ENCODE measurements around the gene NUP188.

NUP188 gene, protein sequence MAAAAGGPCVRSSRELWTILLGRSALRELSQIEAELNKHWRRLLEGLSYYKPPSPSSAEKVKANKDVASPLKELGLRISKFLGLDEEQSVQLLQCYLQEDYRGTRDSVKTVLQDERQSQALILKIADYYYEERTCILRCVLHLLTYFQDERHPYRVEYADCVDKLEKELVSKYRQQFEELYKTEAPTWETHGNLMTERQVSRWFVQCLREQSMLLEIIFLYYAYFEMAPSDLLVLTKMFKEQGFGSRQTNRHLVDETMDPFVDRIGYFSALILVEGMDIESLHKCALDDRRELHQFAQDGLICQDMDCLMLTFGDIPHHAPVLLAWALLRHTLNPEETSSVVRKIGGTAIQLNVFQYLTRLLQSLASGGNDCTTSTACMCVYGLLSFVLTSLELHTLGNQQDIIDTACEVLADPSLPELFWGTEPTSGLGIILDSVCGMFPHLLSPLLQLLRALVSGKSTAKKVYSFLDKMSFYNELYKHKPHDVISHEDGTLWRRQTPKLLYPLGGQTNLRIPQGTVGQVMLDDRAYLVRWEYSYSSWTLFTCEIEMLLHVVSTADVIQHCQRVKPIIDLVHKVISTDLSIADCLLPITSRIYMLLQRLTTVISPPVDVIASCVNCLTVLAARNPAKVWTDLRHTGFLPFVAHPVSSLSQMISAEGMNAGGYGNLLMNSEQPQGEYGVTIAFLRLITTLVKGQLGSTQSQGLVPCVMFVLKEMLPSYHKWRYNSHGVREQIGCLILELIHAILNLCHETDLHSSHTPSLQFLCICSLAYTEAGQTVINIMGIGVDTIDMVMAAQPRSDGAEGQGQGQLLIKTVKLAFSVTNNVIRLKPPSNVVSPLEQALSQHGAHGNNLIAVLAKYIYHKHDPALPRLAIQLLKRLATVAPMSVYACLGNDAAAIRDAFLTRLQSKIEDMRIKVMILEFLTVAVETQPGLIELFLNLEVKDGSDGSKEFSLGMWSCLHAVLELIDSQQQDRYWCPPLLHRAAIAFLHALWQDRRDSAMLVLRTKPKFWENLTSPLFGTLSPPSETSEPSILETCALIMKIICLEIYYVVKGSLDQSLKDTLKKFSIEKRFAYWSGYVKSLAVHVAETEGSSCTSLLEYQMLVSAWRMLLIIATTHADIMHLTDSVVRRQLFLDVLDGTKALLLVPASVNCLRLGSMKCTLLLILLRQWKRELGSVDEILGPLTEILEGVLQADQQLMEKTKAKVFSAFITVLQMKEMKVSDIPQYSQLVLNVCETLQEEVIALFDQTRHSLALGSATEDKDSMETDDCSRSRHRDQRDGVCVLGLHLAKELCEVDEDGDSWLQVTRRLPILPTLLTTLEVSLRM (N-terminal part only)

DNA sequence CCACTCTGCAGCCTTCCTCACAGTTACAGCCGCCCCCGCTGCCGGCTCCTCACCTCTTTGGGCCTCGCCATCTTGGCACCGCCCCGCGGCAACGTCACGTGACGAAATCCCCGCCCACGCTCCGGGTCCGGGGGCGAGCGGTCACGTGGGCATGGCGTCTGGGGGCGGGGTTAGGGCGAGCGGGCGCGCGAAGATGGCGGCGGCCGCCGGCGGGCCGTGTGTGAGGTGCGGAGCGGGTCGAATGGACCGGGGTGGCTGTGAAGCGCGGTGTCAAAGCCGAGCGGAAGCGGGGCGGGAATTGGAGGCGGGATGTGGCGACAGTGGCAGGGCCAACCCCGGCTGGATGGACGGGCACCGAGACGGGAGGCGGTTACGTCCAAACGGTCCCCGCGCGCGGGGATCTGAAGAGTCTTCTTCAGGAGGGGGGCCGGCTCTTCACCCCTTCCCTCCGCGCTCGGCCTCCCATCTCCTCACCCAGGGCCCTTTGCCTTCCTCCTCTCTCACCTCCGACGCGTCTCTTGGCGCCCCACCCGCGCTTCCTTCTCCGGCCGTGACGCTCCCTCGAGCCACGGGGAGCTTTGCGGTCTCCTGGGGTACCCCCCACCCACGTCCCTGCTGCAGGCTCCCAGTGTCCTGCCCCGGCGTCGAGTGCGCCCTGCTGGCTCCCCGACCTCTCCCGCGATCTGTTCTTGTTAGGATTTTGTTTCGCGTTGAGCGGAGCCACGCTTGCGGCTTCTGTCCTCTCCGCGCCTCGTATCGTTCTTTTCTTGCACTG, at the start of gene NUP188, which contains the start of gene DOLK:
NUP188 (plus strand) TSS at position 173 of the 775 bp plus-strand sequence; CDS start at position 194, 21 bp downstream.
DOLK (minus strand) TSS at position 77 of the 775 bp plus-strand sequence. CDS start 300 bp downstream, outside the sequence.
- DNase-seq (ENCODE audit: low spot score) = peak; percentile 98

DNA sequence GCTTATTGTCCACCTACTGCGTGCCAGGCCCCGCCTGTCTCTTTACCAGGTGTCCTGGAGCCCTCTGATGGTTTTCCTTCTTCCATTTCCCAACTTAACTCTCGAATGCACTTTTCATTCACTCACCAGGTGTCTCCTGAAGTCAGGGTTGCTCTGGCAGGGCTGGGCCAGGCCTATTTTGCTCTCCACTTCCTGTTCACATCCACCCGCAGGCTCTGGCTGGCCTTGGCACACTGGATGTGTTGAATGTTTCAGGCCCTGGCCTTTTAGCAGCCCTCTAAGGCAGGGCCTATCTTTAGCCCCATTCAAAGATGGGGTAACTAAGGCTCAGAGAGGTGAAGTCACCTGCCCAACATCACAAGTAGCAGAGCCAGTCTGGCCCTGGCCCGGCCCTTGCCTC, 49.1 kb upstream of the NUP188 start:
- no peak for DNase-seq (ENCODE audit: low spot score)

DNA sequence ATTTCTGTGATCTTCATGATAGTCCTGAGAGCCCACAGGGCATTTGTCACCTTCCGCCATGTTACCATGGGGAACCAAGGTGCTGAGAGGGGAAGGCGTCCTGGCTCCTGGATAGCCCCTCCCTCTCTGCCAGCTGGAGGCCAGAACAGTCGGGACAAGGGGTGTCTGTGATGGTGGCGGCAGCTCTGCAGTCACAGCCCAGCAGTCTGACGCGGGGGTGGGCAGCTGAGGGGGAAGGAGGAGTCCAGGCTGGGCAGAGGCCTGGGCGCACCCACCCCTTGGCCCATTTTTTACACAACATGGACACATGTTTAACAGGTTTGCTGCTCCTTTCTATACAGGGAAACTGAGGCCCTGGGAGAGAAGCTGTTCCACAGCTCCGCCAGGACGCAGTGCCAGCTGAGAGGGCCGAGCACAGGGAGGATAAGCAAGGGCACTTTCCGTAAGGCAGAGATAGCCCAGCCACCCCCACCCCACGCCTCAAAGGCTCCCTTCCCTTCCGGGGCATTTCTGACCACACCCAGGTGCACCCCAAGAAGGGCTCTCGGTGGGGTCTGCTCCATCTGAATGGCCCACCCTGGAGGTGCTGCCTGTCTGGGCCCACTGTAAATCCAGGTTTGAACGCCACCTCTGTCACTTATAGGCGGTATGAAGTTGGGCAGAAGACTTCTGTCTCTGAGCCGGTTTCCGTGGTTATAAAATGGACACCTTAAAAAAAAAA, 48.5 kb upstream of the NUP188 start:
- no peak for DNase-seq (ENCODE audit: low spot score)

DNA sequence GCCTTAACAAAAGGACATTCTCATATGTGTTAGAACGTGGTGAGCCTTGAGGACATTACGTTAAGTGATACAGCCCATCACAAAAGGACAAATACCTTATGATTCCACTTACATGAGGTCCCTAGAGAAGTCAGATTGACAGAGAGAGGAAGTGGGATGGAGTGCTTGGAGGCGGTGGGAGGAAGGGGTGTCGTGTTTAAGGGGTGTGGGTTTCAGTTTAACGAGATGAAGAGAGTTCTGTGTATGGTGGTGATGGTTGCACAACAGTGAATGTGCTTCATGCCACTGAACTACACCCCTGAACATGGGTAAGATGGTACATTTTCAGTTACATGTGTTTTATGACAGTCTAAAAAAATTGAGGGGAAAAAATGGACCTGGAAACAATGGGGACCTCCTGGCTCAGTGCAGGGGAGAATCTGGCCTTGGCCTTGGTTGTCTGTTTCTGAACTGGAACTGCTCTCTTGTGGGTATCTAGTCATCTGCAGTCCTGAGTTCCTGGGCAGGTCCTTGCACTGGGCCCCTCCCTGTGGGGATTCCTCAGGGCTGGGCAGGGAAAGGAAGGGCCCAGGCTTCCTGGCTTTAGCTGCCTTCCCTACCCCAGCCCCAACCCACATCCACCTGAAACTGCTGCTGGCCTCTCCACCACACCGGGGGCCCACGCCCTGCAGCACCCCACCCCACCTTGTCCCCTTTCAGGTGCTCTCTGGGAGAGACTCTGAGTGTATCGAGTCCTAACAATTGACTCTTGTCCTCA, 47.8 kb upstream of the NUP188 start:
- no peak for DNase-seq (ENCODE audit: low spot score)

DNA sequence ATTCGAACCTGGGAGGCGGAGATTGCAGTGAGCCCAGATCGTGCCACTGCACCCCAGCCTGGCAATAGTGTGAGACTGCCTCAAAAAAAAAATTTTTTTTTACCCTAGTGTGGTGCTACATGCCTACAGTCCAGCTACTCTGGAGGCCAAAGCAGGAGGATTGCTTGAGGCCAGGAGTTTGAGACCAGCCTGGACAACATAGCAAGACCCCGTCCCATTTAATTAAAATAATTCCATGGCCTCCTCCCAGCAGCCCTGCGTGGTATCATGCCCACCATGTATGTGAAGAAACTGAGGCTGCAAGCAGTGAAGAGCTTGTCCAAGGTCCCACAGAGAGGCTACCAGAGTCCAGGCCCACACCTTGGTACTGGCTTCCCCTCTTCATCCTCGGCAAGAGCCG, 46.1 kb upstream of the NUP188 start:
- DNase-seq (ENCODE audit: low spot score) = no peak

DNA sequence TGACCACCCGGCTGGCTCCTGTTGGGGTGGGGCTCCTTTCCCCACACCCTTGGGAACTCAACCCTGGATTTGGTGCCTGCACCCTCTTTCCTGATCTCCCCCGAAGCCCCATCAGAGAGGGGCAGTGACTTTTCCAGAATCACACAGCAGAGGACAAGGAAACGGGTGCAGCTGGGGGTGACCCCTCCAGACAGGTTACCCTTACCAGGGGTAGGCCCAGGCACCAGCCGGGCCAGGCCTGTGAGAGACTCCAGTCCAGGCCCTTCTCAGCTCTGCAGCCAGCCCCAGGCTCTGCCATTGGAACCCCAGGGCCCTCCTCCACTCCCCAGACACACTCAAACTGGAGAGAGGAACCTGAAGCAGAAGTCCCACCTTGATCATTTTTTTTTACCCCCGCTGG, 45.7 kb upstream of the NUP188 start:
- no peak for DNase-seq (ENCODE audit: low spot score)

DNA sequence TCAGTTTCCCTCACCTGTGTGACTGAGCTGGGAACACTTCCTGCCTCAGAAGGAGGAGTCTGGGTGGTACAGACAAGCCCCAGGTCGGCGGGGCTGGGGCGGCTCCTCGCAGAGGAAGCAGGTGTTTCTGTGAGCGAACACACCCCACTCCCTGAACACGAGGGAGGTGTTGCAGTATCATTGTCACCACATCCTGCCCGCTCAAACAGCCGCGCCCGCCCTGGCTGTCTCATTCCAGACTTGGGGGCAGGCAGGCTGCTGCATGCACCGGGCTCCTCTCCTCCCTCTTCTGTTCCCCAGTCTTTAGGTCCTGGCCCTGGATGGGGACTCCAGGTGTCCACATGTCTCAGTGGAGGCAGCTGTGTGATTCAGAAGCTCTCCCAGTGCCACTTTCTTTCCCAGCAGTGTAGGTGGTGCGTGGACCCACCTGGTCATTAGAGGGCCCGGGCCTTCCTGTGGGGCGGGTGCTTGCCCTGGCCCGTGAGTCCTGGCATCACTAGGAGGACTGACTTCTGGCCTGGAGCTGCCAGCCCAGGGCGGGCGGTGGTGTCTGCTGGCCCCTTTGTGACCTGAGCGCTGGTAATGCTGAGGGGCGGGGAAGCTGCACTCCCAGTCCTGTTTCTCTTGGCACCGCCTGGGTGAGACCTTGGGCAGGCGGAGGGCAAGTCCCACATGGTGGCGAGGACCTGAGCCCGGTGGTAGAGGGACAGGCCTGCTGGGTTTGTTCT, 45.0 kb upstream of the NUP188 start:
- no peak for DNase-seq (ENCODE audit: low spot score)

DNA sequence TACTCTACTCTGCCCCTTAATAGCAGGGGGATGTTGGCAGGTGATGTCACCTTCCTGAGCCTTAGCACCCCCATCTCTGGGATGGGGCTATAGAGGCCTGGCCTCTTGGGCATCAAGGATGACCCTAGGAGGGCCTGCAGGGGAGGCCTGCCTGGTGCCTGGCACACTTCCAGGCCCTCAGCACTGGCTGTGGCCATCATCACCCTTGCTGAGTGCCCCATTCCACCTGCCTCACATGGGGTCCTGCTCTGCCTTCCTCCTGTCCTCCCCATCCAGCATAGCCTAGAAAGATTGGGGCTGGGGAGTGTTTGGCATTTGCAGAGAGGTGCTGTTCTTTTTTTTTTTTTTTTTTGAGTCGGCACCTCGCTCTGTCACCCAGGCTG, 44.4 kb upstream of the NUP188 start:
- no peak for DNase-seq (ENCODE audit: low spot score)

DNA sequence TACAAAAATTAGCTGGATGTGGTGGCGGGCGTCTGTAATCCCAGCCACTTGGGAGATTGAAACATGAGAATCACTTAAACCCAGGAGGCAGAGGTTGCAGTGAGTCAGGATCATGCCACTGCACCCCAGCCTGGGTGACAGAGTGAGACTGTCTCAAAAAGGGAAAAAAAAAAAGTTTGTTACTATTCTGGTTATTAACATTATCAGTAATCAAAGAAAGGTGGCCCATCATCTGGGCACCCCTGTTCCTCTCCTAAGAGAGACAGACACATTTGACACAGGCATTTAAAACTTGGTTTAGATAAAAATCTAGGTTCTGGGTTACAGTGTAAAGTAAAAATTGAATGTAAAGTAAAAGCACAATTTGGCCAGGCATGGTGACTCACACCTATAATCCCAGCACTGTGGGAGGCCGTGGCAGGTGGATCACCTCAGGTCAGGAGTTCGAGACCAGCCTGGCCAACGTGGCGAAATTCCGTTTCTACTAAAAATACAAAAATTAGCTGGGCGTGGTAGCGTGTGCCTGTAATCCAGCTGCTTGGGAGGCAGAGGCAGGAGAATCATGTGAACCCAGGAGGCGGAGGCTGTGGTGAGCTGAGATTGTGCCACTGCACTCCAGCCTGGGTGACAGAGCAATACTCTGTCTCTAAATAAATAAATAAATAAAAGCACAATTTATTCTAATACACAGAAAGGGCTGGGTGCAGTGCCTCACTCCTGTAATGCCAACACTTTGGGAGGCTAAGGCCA, 43.5 kb upstream of the NUP188 start:
- DNase-seq (ENCODE audit: low spot score) = no peak

DNA sequence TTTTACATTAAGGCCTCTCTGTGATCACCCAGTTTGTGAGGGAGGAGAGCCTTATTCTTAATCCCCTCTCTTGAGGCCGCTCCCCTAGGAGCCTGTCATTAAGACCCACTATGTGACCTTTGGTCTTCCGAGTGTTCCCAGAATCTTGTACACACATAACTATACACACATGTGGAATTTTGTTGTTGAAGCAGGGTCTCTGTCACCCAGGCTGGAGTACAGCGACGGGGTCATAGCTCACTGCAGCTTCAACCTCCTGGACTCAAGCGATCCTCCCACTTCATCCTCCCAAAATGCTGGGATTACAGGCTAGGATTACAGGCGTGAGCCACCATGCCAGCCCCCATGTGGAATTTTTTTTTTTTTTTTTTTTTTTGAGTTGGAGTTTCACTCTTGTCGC, 41.5 kb upstream of the NUP188 start:
- DNase-seq (ENCODE audit: low spot score) = no peak

DNA sequence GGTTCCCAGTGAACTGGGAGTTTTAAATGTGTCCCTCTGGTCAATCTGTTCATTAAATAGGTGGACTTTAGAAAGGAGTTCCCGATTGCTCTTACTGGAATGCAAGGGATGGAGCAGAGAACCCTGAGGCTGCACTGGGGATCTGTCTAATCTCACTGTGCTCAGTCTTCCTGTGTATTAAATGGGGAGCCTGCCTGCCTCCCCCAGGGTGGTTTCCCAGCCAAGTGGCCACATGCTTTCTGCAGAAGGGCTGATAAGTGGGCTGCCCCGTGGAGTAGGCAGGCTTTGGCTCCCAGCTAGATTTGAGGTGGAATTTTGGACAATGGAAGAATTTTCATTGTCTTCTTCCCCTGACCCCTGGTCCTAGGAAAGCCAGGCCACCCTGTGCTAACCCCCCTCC, 40.8 kb upstream of the NUP188 start:
- no peak for DNase-seq (ENCODE audit: low spot score)

DNA sequence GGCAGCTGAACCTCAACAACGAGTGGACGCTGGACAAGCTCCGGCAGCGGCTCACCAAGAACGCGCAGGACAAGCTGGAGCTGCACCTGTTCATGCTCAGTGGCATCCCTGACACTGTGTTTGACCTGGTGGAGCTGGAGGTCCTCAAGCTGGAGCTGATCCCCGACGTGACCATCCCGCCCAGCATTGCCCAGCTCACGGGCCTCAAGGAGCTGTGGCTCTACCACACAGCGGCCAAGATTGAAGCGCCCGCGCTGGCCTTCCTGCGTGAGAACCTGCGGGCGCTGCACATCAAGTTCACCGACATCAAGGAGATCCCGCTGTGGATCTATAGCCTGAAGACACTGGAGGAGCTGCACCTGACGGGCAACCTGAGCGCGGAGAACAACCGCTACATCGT, 39.1 kb upstream of the NUP188 start:
- no peak for DNase-seq (ENCODE audit: low spot score)

DNA sequence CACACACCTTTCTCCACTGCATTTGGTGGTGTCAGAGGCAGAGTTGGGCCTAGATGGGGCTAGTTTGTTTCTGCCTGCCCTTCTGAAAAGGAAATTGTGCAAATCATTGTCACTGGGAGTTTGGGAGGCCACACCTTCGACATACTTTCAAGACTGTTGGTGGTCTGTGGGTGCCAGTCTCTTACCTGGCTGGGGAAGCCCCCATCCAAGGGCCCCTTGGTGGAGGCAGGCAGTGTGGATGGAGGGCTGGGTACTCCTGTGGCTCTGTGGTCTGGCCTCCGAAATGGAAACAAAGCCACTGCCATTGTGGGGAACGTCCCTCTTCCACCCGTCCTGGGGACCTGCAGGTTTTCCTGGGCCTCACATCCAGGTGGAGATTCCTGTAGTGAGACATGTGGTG, 37.6 kb upstream of the NUP188 start:
- DNase-seq (ENCODE audit: low spot score) = no peak

DNA sequence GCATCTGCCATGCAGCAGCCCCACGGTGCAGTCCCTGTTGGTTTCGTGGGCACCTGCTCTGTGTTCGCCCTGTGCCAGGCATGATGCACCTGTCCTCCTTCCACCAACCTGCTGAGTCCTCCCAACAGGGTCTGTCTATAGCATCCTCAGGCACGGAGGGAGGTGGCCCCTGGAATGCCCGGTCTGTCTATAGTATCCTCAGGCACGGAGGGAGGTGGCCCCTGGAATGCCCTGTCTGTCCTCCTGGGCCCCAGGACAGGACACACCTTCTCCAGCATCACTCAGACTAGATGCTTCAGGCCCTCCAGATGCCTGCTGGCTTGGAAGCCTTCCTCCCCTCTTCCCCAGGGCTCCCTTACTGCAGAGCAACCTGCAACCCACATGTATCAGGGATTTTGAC, 36.6 kb upstream of the NUP188 start:
- DNase-seq (ENCODE audit: low spot score) = no peak

DNA sequence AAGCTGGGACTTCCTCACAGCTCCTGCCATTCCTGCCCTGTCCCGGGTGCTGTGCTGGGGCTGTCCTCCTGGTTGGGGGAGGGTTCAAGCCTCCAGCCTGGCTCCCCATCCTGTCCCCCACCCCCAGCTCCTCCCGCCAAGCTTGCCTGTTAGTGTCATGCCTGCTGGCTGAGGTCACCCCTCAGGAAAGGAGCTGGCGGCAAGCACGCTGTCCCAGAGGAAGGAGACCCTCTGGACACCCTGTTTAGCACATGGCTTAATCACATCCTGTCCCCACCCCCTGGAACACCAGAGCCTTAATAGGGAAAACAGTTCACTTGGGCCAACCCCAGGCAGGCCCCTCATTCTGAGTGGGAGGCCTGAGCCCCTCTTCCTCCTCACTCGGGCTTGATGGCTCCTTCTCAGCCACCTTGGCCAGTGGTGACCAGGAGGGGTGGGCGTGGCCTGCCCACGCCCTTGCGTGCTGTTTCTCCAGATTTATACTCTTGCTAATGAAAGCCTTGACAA, 35.9 kb upstream of the NUP188 start:
- no peak for DNase-seq (ENCODE audit: low spot score)

DNA sequence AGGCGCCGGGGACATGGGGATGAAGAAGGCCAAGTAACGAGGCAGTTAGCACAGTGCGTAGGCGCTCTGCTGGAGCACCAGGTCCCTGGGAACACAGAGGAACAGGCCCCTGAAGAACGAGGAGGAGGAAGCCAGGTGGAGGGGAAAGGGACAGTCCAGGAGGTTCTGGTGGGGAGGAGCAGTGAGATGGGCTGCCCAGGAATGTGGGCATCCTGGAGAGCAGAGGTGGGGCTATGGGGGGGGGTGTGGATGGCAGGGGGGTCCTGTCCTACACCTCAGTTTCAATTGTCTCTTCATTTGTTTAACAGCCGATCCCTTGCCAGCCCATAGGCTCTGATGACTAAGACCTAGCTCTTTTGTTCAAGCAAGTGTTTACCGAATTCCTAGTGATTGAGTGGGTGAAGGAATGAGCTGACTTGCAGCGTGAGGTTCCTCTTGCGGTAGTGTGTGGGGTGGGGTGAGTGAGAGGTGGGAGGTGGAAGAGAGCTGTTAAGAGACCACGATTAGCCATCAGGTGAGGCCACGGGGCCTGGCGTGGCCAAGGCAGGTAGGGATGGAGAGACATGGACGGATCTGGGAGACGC, 35.1 kb upstream of the NUP188 start:
- no peak for DNase-seq (ENCODE audit: low spot score)

DNA sequence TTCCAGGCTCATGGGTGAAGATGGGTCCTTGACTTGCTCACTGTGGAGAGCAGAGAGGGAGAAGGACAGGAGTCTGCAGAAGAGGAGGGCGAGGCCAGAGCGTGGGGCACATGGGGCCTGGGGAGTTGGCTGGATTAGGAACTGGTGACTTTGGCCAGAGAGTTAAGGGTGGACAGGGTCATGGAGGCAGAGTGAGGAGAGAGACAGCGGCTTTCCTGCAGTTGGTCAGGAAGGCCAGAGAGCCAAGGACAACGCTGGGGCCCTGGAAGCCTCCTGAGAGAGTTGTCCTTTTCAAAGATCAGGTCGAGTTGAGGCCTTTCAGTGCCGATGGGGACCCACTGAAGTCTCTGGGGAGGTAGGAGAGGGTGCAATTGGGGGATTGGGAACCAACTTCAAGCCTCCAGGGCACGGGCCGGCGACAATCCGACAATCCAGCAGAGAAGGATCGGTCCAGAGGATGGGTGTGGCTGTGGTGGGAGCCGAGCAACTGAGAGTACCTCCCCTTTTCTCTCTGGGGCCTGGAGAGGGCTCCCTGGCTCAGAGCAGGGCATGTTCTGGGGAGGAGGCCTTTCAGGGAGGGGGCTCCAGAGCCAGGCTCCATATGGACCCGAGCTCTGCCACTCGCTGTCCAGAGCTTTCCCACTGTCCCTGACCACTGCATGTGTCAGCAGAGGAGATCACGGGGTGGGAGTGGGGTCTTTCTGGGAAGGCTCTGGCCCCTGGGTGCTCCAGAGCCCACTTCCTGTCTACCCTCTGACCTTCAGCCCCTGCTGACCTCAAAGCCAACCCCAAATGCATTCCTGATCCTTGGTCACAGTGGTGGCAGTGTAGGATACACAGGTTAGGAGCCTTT, 34.2 kb upstream of the NUP188 start:
- no peak for DNase-seq (ENCODE audit: low spot score)

Measured in hematopoietic multipotent progenitor cell treated with erythropoietin and hydrocortisone succinate and interleukin-3 and kit ligand, for 15 days (in vitro differentiated cells).